SK-N-SH (cell line): Measurements from ENCODE around the gene RAD51B. TPM values are rescaled to one million over a fixed set of nuclear protein-coding genes. Genes with fewer than 3 reads are reported as not detected.

ENCODE experiments used
- polyA plus RNA-seq, 3 experiments: library from polyadenylated mRNA; depleted of rRNA; stranded (reverse); fragments of >200 nt; gene quantifications; 2 replicates each; pipeline ENCODE4 v1.2.3, GENCODE V29; 2012
- small RNA-seq, 7 experiments: library from RNA; depleted of rRNA; stranded (forward); fragments of <200 nt; gene quantifications; one replicate each; pipeline ENCODE3, GENCODE V24; 2012

RAD51B gene
- polyA plus RNA-seq, 1 of the 3 experiments (the other 2 are of a cell fraction), result 6.0 TPM

Small RNAs within 50 kb of the gene (small RNA-seq; reads per million reads assigned to genes)
- gene RN7SL108P, result 0 reads per million in 7 experiments
- gene RN7SL706P, result 0 reads per million in 7 experiments
- 0 reads per million in 7 experiments for gene RNU6-921P

Other genes starting within 250 kb of the RAD51B start
- gene PIGH, start 219.5 kb upstream of the RAD51B start, polyA plus RNA-seq (2012; rRNA removed), result 23.6 and 26.5 TPM in 2 replicates
- 2.6 TPM in 2 replicates for gene ARG2, start 199.9 kb upstream of the RAD51B start, polyA plus RNA-seq (2012; rRNA removed)
- 59.2 and 71.8 TPM in 2 replicates for gene VTI1B, start 145.1 kb upstream of the RAD51B start, polyA plus RNA-seq (2012; rRNA removed)
- gene RDH11, start 124.0 kb upstream of the RAD51B start, polyA plus RNA-seq (2012; rRNA removed), result 44.7 and 65.8 TPM in 2 replicates
- not detected in 2 replicates for gene RDH12, start 117.9 kb upstream of the RAD51B start, polyA plus RNA-seq (2012; rRNA removed)
- 5.6 and 7.7 TPM in 2 replicates for gene ZFYVE26, start 3.2 kb upstream of the RAD51B start, polyA plus RNA-seq (2012; rRNA removed)